GM12878 (cell line): Measurements from ENCODE around the gene ABCC1. TPM values are rescaled to one million over a fixed set of nuclear protein-coding genes. Genes with fewer than 3 reads are reported as not detected.

ENCODE experiments used
- ATAC-seq: fragments of 200-7000 bp; cut with Tn5 transposase; 3 replicates; pipeline ENCODE4 v1.9.1; 2020; ENCODE audit warnings: mild to moderate bottlenecking, moderate library complexity
- BruUV-seq: library from RNA; stranded (reverse); fragments of 400-500 nt; replicated peaks from 2 replicates; lab custom pipeline; 2021; lab: Mats Ljungman, UMichigan
- CTCF ChIA-PET: fragments of 300-600 bp; sonication (Branson Sonifier 250); formaldehyde crosslinking; extraction: SDS; loops from one replicate; lab custom pipeline; 2021; ENCODE audit warnings: inconsistent platforms; lab: Yijun Ruan, JAX
- POLR2A ChIA-PET: fragments of 350-600 bp; formaldehyde crosslinking; extraction: SDS; loops from one replicate; lab custom pipeline; 2021; ENCODE audit warnings: inconsistent platforms; lab: Charles Lee
- RAD21 ChIA-PET: fragments of 300-600 bp; sonication (Branson Sonifier 250); formaldehyde crosslinking; loops from one replicate; lab custom pipeline; 2023; ENCODE audit warnings: antibody characterized with exemption; ENCODE audit not compliant: unreplicated experiment; lab: Charles Lee
- SMC1A ChIA-PET: fragments of 300-600 bp; sonication (Branson Sonifier 250); formaldehyde crosslinking; loops from one replicate; lab custom pipeline; 2023; ENCODE audit not compliant: unreplicated experiment, uncharacterized antibody; lab: Charles Lee
- DNase-seq: peaks from one replicate; pipeline ENCODE4 v3.0.0-alpha.2; 2011; ENCODE audit warnings: low read depth, low spot score
- FAIRE-seq: peaks from 3 replicates; lab custom pipeline; 2011; peaks lifted over from hg19 to GRCh38; lab: Jason Lieb, UNC
- H2AFZ ChIP-seq: 2 replicates; pipeline ENCODE4 v1.6.0; 2011; ENCODE audit warnings: low read depth, low read length, control low read depth; ENCODE audit not compliant: control insufficient read depth
- H3K27ac ChIP-seq: 2 replicates; pipeline ENCODE4 v1.5.1; 2011; ENCODE audit warnings: control low read depth; ENCODE audit not compliant: control insufficient read depth, insufficient read depth
- H3K27me3 ChIP-seq, 2 experiments: replicated peaks in 1 of 2; 2 replicates each; pipeline versions ENCODE4 v1.6.0 to v1.6.1; 2011; ENCODE audit warnings: low read length in 1 of 2; ENCODE audit not compliant: control insufficient read depth in 2 of 2, insufficient read depth in 2 of 2
- H3K36me3 ChIP-seq, 2 experiments: 2 replicates each; pipeline ENCODE4 v1.5.1; 2011; ENCODE audit warnings: low read length in 1 of 2; ENCODE audit not compliant: control insufficient read depth in 2 of 2, insufficient read depth in 2 of 2
- H3K4me1 ChIP-seq: 2 replicates; pipeline ENCODE4 v1.6.1; 2011; ENCODE audit warnings: mild to moderate bottlenecking, low read length, moderate library complexity, mixed read lengths; ENCODE audit not compliant: control insufficient read depth, insufficient read depth
- H3K4me2 ChIP-seq: 2 replicates; pipeline ENCODE4 v1.6.0; 2011; ENCODE audit warnings: control low read depth; ENCODE audit not compliant: control insufficient read depth, insufficient read depth
- H3K4me3 ChIP-seq: fragments of 200-600 bp; sonication (generic); 2 replicates; pipeline ENCODE4 v1.5.1; 2016
- H3K79me2 ChIP-seq: 2 replicates; pipeline ENCODE4 v1.6.0; 2011; ENCODE audit warnings: low read length; ENCODE audit not compliant: control insufficient read depth, insufficient read depth
- H3K9ac ChIP-seq: 2 replicates; pipeline ENCODE4 v1.8.0; 2011; ENCODE audit warnings: low read length, control low read depth, mixed read lengths; ENCODE audit not compliant: control insufficient read depth, insufficient read depth
- H3K9me3 ChIP-seq: replicated peaks from 3 replicates; pipeline ENCODE4 v1.5.1; 2011; ENCODE audit warnings: mild to moderate bottlenecking, low read length; ENCODE audit not compliant: control insufficient read depth, insufficient read depth
- H4K20me1 ChIP-seq: 2 replicates; pipeline ENCODE4 v1.6.0; 2011; ENCODE audit not compliant: control insufficient read depth, insufficient read depth
- EED ChIP-seq: sonication (generic); IDR thresholded peaks from 2 replicates; pipeline ENCODE4 v1.6.1; 2016; ENCODE audit warnings: antibody characterized with exemption, low read depth
- MLLT1 ChIP-seq: fragments of 450-650 bp; IDR thresholded peaks from 2 replicates; pipeline ENCODE4 v1.6.1; 2016; ENCODE audit warnings: mild to moderate bottlenecking
- NFYB ChIP-seq: IDR thresholded peaks from 2 replicates; pipeline ENCODE4 v1.6.1; 2011; ENCODE audit warnings: low read depth, mild to moderate bottlenecking, low read length, improper control_type of control experiment, moderate library complexity; ENCODE audit not compliant: insufficient read depth
- NR2F1 ChIP-seq: fragments of 450-650 bp; conservative IDR thresholded peaks from 2 replicates; pipeline ENCODE4 v1.6.1; 2017; ENCODE audit warnings: mild to moderate bottlenecking
- POLR2AphosphoS2 ChIP-seq: IDR thresholded peaks from 2 replicates; pipeline ENCODE4 v1.6.1; 2011; ENCODE audit warnings: low read depth, mild to moderate bottlenecking, low read length, improper control_type of control experiment, moderate library complexity
- RELA ChIP-seq: fragments of 450-650 bp; IDR thresholded peaks from 2 replicates; pipeline ENCODE4 v1.8.0; 2014; ENCODE audit warnings: borderline replicate concordance; ENCODE audit not compliant: partially characterized antibody
- SIX5 ChIP-seq: IDR thresholded peaks from 2 replicates; pipeline ENCODE4 v1.6.1; 2011; ENCODE audit warnings: mild to moderate bottlenecking, low read depth, low read length, moderate library complexity; ENCODE audit not compliant: severe bottlenecking
- SRF ChIP-seq, 2 experiments: IDR thresholded peaks; 2 replicates each; pipeline ENCODE4 v1.6.1; 2011; ENCODE audit warnings: low read depth in 2 of 2, low read length in 2 of 2, mild to moderate bottlenecking in 1 of 2, moderate library complexity in 1 of 2
- ZNF207 ChIP-seq: fragments of 450-650 bp; IDR thresholded peaks from 2 replicates; pipeline ENCODE4 v1.6.1; 2014; ENCODE audit warnings: antibody characterized with exemption, mild to moderate bottlenecking, borderline replicate concordance
- WGBS: methylation state at CpG from one replicate; pipeline ENCODE4 v1.1.6; 2016; ENCODE audit warnings: low lambda C conversion rate; ENCODE audit not compliant: insufficient replicate concordance, insufficient coverage; ENCODE audit errors: missing lambda C conversion rate; 5-methylcytosine and 5-hydroxymethylcytosine counted together
- in situ Hi-C: fragments of 300-500 bp; cut with MboI; formaldehyde crosslinking; loops from 9 replicates; pipeline ENCODE4 v1.14.3; 2018; ENCODE audit warnings: mixed read lengths
- intact Hi-C: fragments of 100-400 bp; cut with micrococcal nuclease; formaldehyde crosslinking; loops from one replicate; pipeline ENCODE4 v1.14.2; 2022; ENCODE audit not compliant: unreplicated experiment
- polyA plus RNA-seq, 11 experiments: library from polyadenylated mRNA; depleted of rRNA in 4 of 11; unstranded in 6 of 11; stranded (reverse) in 5 of 11; fragments of >200 nt; fragmentation: Nextera tagmentation in 4 of 11; fragmentation: Illumina TruSeq in 1 of 11; extraction: Ambion mirVana in 4 of 11; extraction: Trizol in 1 of 11; gene quantifications; 1 replicate in 1 of 11; 2 replicates in 10 of 11; pipeline versions ENCODE4 v1.2.1 to v1.2.3, GENCODE V29; 2011 to 2016; ENCODE audit warnings: inconsistent platforms in 2 of 11, missing spikeins in 2 of 11, low read depth in 1 of 11
- total RNA-seq, 4 experiments: library from RNA; depleted of rRNA in 3 of 4; stranded (reverse); fragments of >200 nt in 3 of 4; fragmentation: Illumina TruSeq in 1 of 4; extraction: Trizol in 1 of 4; gene quantifications; 2 replicates each; pipeline versions ENCODE4 v1.2.1 to v1.2.3, GENCODE V29; 2013 to 2021
- TF ChIP-seq, protein P1 (sequence below): IDR thresholded peaks from 2 replicates; pipeline ENCODE4 v1.6.1; 2011; ENCODE audit warnings: borderline replicate concordance, low read depth, mild to moderate bottlenecking, moderate library complexity, mixed read lengths, low read length; ENCODE audit not compliant: insufficient read depth; ENCODE audit errors: extremely low read length

ABCC1 gene
- total and polyA plus RNA-seq, 10 of the 15 experiments (the other 5 are each of a cell fraction or from before 2014, with no cell fraction given), result 3.2 to 44.6 (median 14.5) TPM

DNA sequence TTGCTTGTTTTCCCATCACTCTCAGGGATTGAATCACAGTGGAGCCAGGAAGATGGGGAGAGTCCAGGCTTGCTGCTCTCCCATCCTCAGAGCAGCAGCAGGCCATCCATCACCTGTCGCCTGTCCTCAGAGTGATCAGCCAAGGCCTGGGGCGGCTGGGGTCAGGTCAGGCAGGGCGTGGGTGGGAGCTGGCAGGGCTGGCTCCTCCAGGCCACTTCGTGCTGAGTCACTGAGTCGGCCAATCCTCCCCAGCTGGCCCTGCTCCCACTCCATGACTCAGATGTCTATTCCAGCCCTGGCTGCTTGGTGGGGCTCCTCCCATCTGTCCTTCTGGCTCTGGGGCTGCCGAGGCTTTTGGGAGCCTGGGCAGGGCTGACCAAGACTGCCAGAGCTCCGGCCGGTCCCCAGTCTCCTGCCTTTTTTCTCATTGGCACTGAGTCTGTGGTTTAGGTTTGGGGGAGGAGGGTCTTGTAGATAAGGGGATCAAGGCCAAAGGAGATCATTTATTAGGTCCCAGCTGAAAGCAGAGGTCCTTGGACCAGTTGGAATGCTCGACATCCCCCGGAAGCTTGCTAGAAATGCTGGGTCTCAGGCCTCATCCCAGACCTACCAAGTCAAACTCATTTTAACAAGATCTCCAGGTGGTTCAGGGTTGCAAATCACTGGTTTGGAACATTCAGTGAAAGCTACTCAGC lies 72.7 kb downstream of the ABCC1 start:
- ATAC-seq (no peak), DNase-seq (no peak), FAIRE-seq (no peak)
- Histone ChIP-seq H4K20me1 (no peaks in the 10 kb centered on the region), H3K4me1 (peaks cover 17% of the 10 kb centered on the region), H3K79me2 (no peaks in the 10 kb centered on the region; the same call in 1 of the 2 replicates), H2AFZ (no peak overlapping the region), H3K9me3 (no peaks in the 10 kb centered on the region), H3K9ac (no peak overlapping the region), H3K27ac (no peak overlapping the region), H3K36me3 (peaks cover 19 to 27% of the 10 kb centered on the region in 2 experiments), H3K27me3 (no peaks in the 10 kb centered on the region), H3K4me2 (no peak overlapping the region), H3K4me3 (no peak overlapping the region)
- ChIA-PET SMC1A (interaction anchor here (1.4 to 2.1 kb wide), 2 partner anchors 10 to 16 kb away, joined by 4 to 9 read pairs; no protein-coding TSS in a partner anchor), CTCF (no interaction called here), POLR2A (interaction anchor here (1.5 kb wide), 1 partner anchor 15 kb away, joined by 3 read pairs; no protein-coding TSS in a partner anchor), RAD21 (interaction anchor here (1.2 kb wide), 1 partner anchor 13 kb away, joined by 5 read pairs; no protein-coding TSS in a partner anchor)
- in situ Hi-C loops, result no loop called here
- intact Hi-C loops, result no loop called here
- no peak for TF ChIP-seq POLR2AphosphoS2
- TF ChIP-seq, protein P1, sequence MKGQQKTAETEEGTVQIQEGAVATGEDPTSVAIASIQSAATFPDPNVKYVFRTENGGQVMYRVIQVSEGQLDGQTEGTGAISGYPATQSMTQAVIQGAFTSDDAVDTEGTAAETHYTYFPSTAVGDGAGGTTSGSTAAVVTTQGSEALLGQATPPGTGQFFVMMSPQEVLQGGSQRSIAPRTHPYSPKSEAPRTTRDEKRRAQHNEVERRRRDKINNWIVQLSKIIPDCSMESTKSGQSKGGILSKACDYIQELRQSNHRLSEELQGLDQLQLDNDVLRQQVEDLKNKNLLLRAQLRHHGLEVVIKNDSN, result no peak
- WGBS, result 93% methylated on average over 9 of the region's 10 CpGs
- BruUV-seq, result no TSS peak

DNA sequence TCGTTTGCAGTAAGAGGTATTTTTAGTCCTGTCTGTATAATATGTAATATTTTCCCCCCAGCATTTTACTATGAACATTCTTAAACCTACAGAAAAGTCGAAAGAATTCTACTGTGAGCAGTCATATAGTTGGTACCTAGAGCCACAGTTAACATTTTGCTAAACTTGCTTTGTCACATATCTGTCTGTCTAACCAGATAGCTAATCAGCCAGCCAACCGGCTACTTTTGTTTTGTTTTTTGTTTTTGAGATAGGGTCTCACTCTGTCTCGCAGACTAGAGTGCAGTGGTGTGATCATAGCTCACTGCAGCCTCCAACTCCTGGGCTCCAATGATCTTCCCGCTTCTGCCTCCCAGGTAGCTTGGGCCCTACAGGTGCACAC lies 73.3 kb downstream of the ABCC1 start:
- no peak overlapping the region for H2AFZ ChIP-seq
- ATAC-seq, result no peak
- TF ChIP-seq RELA, result no peak
- no peak for TF ChIP-seq ZNF207
- no peak for TF ChIP-seq SRF (IDR thresholded peaks at IDR 0.05; ENCODE audit: low read depth in 2 of 2, low read length in 2 of 2)
- TF ChIP-seq MLLT1, result no peak
- no peak for TF ChIP-seq NFYB
- TF ChIP-seq SIX5, result no peak
- TF ChIP-seq, protein P1, result no peak
- TF ChIP-seq NR2F1, result no peak
- no peak for TF ChIP-seq EED
- ChIA-PET POLR2A (interaction anchor here (1.5 kb wide), 1 partner anchor 16 kb away, joined by 3 read pairs; no protein-coding TSS in a partner anchor), CTCF (interaction anchor here (0.7 kb wide), 1 partner anchor 24 kb away, joined by 3 read pairs; no protein-coding TSS in a partner anchor), SMC1A (interaction anchor here (1.4 to 2.1 kb wide), 2 partner anchors 9 to 16 kb away, joined by 4 to 9 read pairs; no protein-coding TSS in a partner anchor), RAD21 (interaction anchor here (1.2 kb wide), 1 partner anchor 14 kb away, joined by 5 read pairs; no protein-coding TSS in a partner anchor)
- peaks cover 19 to 27% of the 10 kb centered on the region in 2 experiments for H3K36me3 ChIP-seq
- BruUV-seq, result no TSS peak
- H3K79me2 ChIP-seq, result no peaks in the 10 kb centered on the region; the same call in 1 of the 2 replicates
- H3K4me2 ChIP-seq, result no peak overlapping the region
- WGBS, result 78% methylated on average over 5 of the region's 5 CpGs
- no peak overlapping the region for H3K27ac ChIP-seq
- no peak overlapping the region for H3K9ac ChIP-seq
- in situ Hi-C loops (no loop called here), intact Hi-C loops (no loop called here)
- H3K27me3 ChIP-seq, result no peaks in the 10 kb centered on the region
- no peaks in the 10 kb centered on the region for H4K20me1 ChIP-seq
- no peak for DNase-seq
- no peak for FAIRE-seq
- no peaks in the 10 kb centered on the region for H3K9me3 ChIP-seq
- no peak overlapping the region for H3K4me3 ChIP-seq
- H3K4me1 ChIP-seq, result peaks cover 17% of the 10 kb centered on the region
